ENCODE results near the gene LCN2. TPM values are rescaled to one million over a fixed set of nuclear protein-coding genes. Genes with fewer than 3 reads are reported as not detected.

LCN2 gene
- not detected in 2 replicates for total RNA-seq (2014; rRNA removed; shearing (Covaris generic))
- polyA plus RNA-seq (2016; fragmentation: Nextera tagmentation; extraction: Ambion mirVana) = not detected in 2 replicates

DNA sequence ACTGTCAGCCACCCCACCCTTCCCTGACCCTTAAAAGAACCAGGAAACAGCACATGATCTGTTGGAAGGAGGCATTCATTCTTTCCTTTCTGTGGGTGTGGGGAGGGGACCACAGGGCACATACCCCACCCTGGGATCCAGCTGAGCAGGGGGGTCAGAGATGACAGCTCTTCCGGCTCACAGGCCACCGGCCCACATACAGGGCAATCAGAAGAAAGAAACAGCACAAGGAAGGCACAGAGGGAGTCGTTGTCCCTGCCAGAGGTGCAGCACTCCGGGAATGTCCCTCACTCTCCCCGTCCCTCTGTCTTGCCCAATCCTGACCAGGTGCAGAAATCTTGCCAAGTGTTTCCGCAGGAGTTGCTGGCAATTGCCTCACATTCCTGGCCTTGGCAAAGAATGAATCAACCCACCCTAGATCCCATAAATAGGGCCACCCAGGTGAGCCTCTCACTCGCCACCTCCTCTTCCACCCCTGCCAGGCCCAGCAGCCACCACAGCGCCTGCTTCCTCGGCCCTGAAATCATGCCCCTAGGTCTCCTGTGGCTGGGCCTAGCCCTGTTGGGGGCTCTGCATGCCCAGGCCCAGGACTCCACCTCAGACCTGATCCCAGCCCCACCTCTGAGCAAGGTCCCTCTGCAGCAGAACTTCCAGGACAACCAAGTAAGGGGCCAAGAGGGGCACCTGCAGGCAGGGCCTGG lies at the start of gene LCN2:
LCN2 (plus strand) TSS at position 453 of the 701 bp plus-strand sequence; CDS start at position 526, 73 bp downstream.
- Histone ChIP-seq H3K9ac (no peak within 1 kb of the TSS), H3K4me3 (no peak within 1 kb of the TSS), H3K9me3 (ENCODE audit: low read depth) (no peaks in the 10 kb centered on the region), H2AFZ (no peak within 1 kb of the TSS; the same call in 1 of the 2 replicates), H3F3A (ENCODE audit: insufficient read depth) (no peaks in the 10 kb centered on the region), H3K27ac (no peak within 1 kb of the TSS), H3K27me3 (replicated peaks; ENCODE audit: insufficient read depth) (no peaks in the 10 kb centered on the region), H3K9me2 (ENCODE audit: insufficient read depth) (no peaks in the 10 kb centered on the region), H4K20me1 (ENCODE audit: insufficient read depth) (no peaks in the 10 kb centered on the region), H3K36me3 (ENCODE audit: low read depth) (no peaks in the 10 kb centered on the region), H3K4me2 (ENCODE audit: unreplicated experiment) (no peak within 1 kb of the TSS), H3K79me2 (ENCODE audit: insufficient read depth) (no peaks in the 10 kb centered on the region), H3K4me1 (ENCODE audit: insufficient read depth) (no peaks in the 10 kb centered on the region)
- DNase-seq = no peak
- in situ Hi-C loops (cut with MboI) = no loop called here
- no peak for TF ChIP-seq EZH2phosphoT487 (IDR thresholded peaks at IDR 0.05; ENCODE audit: insufficient read depth, low read depth)
- TF ChIP-seq EZH2 (IDR thresholded peaks at IDR 0.05; ENCODE audit: insufficient read depth, poor library complexity, severe bottlenecking) = no peak
- 57 to 66% methylated on average over 9 of the region's 9 CpGs for WGBS, 2 experiments (ENCODE audit: low coverage in 1 of 2, low lambda C conversion rate in 2 of 2, missing lambda C conversion rate in 2 of 2)

DNA sequence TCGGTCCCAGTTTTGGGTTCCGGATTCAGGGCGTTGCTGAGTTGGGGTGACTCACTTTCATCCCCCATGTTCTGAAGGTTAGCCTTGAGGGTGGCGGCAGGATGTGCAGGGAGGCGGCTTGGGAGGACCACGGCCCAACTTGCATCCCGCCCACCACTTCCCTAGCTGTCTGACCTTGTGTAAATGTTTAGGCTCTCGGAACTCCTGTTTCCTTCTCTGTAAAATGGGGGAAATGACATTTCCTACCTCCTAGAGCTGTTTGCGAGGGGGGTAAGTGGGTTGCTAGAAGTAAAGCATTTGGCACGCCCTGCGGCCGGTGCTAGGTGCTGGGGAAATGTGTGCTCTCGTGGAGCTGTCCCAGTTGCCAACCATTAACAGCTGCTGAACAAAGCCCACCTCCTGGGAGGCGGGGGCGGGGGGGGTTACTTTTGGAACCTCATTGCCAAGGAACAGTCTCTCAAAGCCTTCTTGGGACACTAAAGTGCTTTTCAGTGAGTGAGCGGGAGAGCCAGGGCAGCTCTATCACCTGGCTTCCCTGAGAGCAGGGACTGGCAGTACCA lies 49.2 kb upstream of the LCN2 start:
- H4K20me1 ChIP-seq (ENCODE audit: insufficient read depth) = no peaks in the 10 kb centered on the region
- peak overlapping the region; percentile 96 for H3K4me2 ChIP-seq (ENCODE audit: unreplicated experiment)
- no peak overlapping the region for H2AFZ ChIP-seq
- H3K9me3 ChIP-seq (ENCODE audit: low read depth) = no peaks in the 10 kb centered on the region
- peaks cover 22% of the 10 kb centered on the region for H3K4me1 ChIP-seq (ENCODE audit: insufficient read depth)
- H3K27ac ChIP-seq = peak overlapping the region; percentile 97
- 91 to 92% methylated on average over 16 of the region's 16 CpGs for WGBS, 2 experiments (ENCODE audit: low coverage in 1 of 2, low lambda C conversion rate in 2 of 2, missing lambda C conversion rate in 2 of 2)
- peaks cover 28% of the 10 kb centered on the region for H3F3A ChIP-seq (ENCODE audit: insufficient read depth)
- TF ChIP-seq EZH2 (IDR thresholded peaks at IDR 0.05; ENCODE audit: insufficient read depth, poor library complexity, severe bottlenecking) (no peak), EZH2phosphoT487 (IDR thresholded peaks at IDR 0.05; ENCODE audit: insufficient read depth, low read depth) (no peak)
- H3K36me3 ChIP-seq (ENCODE audit: low read depth) = peaks cover 17% of the 10 kb centered on the region; the same call in 1 of the 2 replicates
- DNase-seq = peak; percentile 29
- H3K79me2 ChIP-seq (ENCODE audit: insufficient read depth) = peaks cover 69% of the 10 kb centered on the region
- peak overlapping the region; percentile 93 for H3K9ac ChIP-seq
- in situ Hi-C loops (cut with MboI) = loop anchor here (10.0 kb wide), 1 partner anchor 155 kb away; no protein-coding TSS in a partner anchor
- H3K27me3 ChIP-seq (replicated peaks; ENCODE audit: insufficient read depth) = no peaks in the 10 kb centered on the region
- H3K4me3 ChIP-seq = peak overlapping the region; percentile 75
- H3K9me2 ChIP-seq (ENCODE audit: insufficient read depth) = no peaks in the 10 kb centered on the region

DNA sequence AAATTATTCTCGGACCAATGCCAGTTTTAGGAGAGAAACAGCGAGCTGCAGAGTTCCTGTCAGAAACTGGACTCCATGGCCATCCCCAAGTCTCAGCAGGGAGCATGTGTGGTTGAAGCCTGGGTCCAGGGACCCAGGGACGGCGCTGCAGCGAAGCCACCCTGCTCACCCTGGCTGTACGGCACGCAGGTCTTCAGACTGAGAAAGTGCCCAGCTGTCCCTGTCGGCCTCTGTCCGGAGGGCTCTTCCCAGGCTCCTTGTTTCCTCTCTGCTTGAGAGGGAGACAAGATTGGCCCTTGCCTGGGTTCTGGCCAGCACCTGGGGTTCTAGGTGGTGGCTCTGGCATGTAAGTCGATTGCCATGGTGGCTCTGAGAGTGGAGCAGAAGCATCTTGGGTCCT lies 48.7 kb upstream of the LCN2 start:
- no peaks in the 10 kb centered on the region for H3K9me2 ChIP-seq (ENCODE audit: insufficient read depth)
- H3K9ac ChIP-seq = no peak overlapping the region
- peaks cover 22% of the 10 kb centered on the region for H3F3A ChIP-seq (ENCODE audit: insufficient read depth)
- no peak overlapping the region for H3K4me3 ChIP-seq
- H3K27me3 ChIP-seq (replicated peaks; ENCODE audit: insufficient read depth) = no peaks in the 10 kb centered on the region
- no peak for TF ChIP-seq EZH2 (IDR thresholded peaks at IDR 0.05; ENCODE audit: insufficient read depth, poor library complexity, severe bottlenecking)
- no peak for TF ChIP-seq EZH2phosphoT487 (IDR thresholded peaks at IDR 0.05; ENCODE audit: insufficient read depth, low read depth)
- 86 to 89% methylated on average over 10 of the region's 10 CpGs for WGBS, 2 experiments (ENCODE audit: low coverage in 1 of 2, low lambda C conversion rate in 2 of 2, missing lambda C conversion rate in 2 of 2)
- peaks cover 21% of the 10 kb centered on the region for H3K4me1 ChIP-seq (ENCODE audit: insufficient read depth)
- peaks cover 64% of the 10 kb centered on the region for H3K79me2 ChIP-seq (ENCODE audit: insufficient read depth)
- in situ Hi-C loops (cut with MboI) = loop anchor here (10.0 kb wide), 1 partner anchor 156 kb away; no protein-coding TSS in a partner anchor
- no peaks in the 10 kb centered on the region for H4K20me1 ChIP-seq (ENCODE audit: insufficient read depth)
- no peaks in the 10 kb centered on the region for H3K9me3 ChIP-seq (ENCODE audit: low read depth)
- H2AFZ ChIP-seq = no peak overlapping the region
- peaks cover 17% of the 10 kb centered on the region; the same call in 1 of the 2 replicates for H3K36me3 ChIP-seq (ENCODE audit: low read depth)
- no peak overlapping the region for H3K27ac ChIP-seq
- no peak overlapping the region for H3K4me2 ChIP-seq (ENCODE audit: unreplicated experiment)
- no peak for DNase-seq

DNA sequence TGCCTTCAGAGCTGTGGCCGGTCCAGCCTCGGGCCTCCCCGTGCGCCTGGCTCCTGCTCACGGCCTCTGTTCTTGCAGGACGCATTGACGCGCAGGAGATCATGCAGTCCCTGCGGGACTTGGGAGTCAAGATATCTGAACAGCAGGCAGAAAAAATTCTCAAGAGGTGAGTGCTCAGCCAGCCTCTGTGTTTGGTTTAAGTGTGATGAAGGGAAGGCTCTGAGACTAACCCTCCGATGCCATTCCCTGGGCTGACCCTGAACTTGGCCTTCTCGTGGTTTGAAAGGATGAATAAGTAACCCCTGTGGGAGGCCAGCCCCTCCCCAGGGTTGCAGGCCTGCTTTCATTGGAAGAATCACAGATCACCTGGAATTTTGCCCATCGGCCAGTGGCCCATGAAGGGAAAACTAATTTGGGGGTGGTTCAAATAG lies 48.0 kb upstream of the LCN2 start:
- H3K27me3 ChIP-seq (replicated peaks; ENCODE audit: insufficient read depth) = no peaks in the 10 kb centered on the region
- no peak overlapping the region for H3K4me2 ChIP-seq (ENCODE audit: unreplicated experiment)
- peaks cover 21% of the 10 kb centered on the region for H3K4me1 ChIP-seq (ENCODE audit: insufficient read depth)
- H2AFZ ChIP-seq = no peak overlapping the region
- no peaks in the 10 kb centered on the region for H3K9me3 ChIP-seq (ENCODE audit: low read depth)
- H3K9ac ChIP-seq = no peak overlapping the region
- 86 to 88% methylated on average over 12 of the region's 12 CpGs for WGBS, 2 experiments (ENCODE audit: low coverage in 1 of 2, low lambda C conversion rate in 2 of 2, missing lambda C conversion rate in 2 of 2)
- H3F3A ChIP-seq (ENCODE audit: insufficient read depth) = peaks cover 21% of the 10 kb centered on the region
- peaks cover 17% of the 10 kb centered on the region; the same call in 1 of the 2 replicates for H3K36me3 ChIP-seq (ENCODE audit: low read depth)
- no peak overlapping the region for H3K27ac ChIP-seq
- no peak for DNase-seq
- in situ Hi-C loops (cut with MboI) = loop anchor here (10.0 kb wide), 1 partner anchor 156 kb away; no protein-coding TSS in a partner anchor
- H4K20me1 ChIP-seq (ENCODE audit: insufficient read depth) = no peaks in the 10 kb centered on the region
- H3K9me2 ChIP-seq (ENCODE audit: insufficient read depth) = no peaks in the 10 kb centered on the region
- H3K79me2 ChIP-seq (ENCODE audit: insufficient read depth) = peaks cover 57% of the 10 kb centered on the region
- no peak for TF ChIP-seq EZH2phosphoT487 (IDR thresholded peaks at IDR 0.05; ENCODE audit: insufficient read depth, low read depth)
- TF ChIP-seq EZH2 (IDR thresholded peaks at IDR 0.05; ENCODE audit: insufficient read depth, poor library complexity, severe bottlenecking) = no peak
- H3K4me3 ChIP-seq = no peak overlapping the region

All from GM23248 (cell line).